T-cell (primary cell): ENCODE measurements around the gene EIF5A. TPM values are rescaled to one million over a fixed set of nuclear protein-coding genes. Genes with fewer than 3 reads are reported as not detected.
A peak's percentile ranks its signal among the peaks of the same experiment; 100 is the strongest.

Experiments used
- ATAC-seq, 4 experiments: fragments of 200-7000 bp in 3 of 4; fragments of 150-1000 bp in 1 of 4; cut with Tn5 transposase; replicated peaks in 1 of 4; 1 replicate in 3 of 4; 2 replicates in 1 of 4; pipeline ENCODE4 v1.10.0; 2021; ENCODE audit warnings: moderate library complexity in 3 of 4, mild to moderate bottlenecking in 2 of 4, moderate number of reproducible peaks in 1 of 4
- CTCF ChIA-PET, 2 donors: fragments of 300-600 bp; sonication (Branson Sonifier 250); formaldehyde crosslinking; loops; one replicate each; lab custom pipeline; 2022; ENCODE audit warnings: antibody characterized with exemption in 2 of 2; lab: Charles Lee
- POLR2A ChIA-PET, 2 donors: fragments of 300-600 bp; sonication (Branson Sonifier 250); formaldehyde crosslinking; loops; one replicate each; lab custom pipeline; 2022; ENCODE audit warnings: antibody characterized with exemption in 2 of 2; lab: Charles Lee
- DNase-seq, 35 experiments: peaks; one replicate each; pipeline versions ENCODE4 v3.0.0 to v3.0.0-alpha.2; 2013 to 2023
- H3K27ac ChIP-seq: one replicate; pipeline ENCODE4 v1.5.1; 2013; ENCODE audit warnings: low read length
- H3K27me3 ChIP-seq, 2 experiments: replicated peaks in 1 of 2; 1 replicate in 1 of 2; 2 replicates in 1 of 2; pipeline versions ENCODE4 v1.6.1 to v1.7.0; 2013; ENCODE audit warnings: low read length in 1 of 2, mixed read lengths in 1 of 2; ENCODE audit not compliant: control insufficient read depth in 2 of 2, insufficient read depth in 2 of 2; ENCODE audit errors: extremely low read depth in 1 of 2
- H3K36me3 ChIP-seq, 2 donors: 1 replicate in 1 of 2; 2 replicates in 1 of 2; pipeline versions ENCODE4 v1.6.1 to v1.7.0; 2013; ENCODE audit warnings: low read length in 1 of 2; ENCODE audit not compliant: control insufficient read depth in 2 of 2, insufficient read depth in 1 of 2; ENCODE audit errors: extremely low read depth in 1 of 2
- H3K4me1 ChIP-seq, 2 experiments: 1 replicate in 1 of 2; 2 replicates in 1 of 2; pipeline versions ENCODE4 v1.6.1 to v1.7.0; 2013; ENCODE audit warnings: low read length in 2 of 2, mixed read lengths in 1 of 2; ENCODE audit not compliant: insufficient read depth in 2 of 2, control insufficient read depth in 1 of 2; ENCODE audit errors: extremely low read depth in 1 of 2
- H3K4me3 ChIP-seq, 2 donors: 1 replicate in 1 of 2; 2 replicates in 1 of 2; pipeline versions ENCODE4 v1.5.1 to v1.7.0; 2013; ENCODE audit warnings: mild to moderate bottlenecking in 2 of 2, low read length in 1 of 2, moderate library complexity in 1 of 2; ENCODE audit not compliant: control insufficient read depth in 1 of 2; ENCODE audit errors: extremely low read depth in 1 of 2
- H3K9me3 ChIP-seq: 2 replicates; pipeline ENCODE4 v1.7.0; 2013
- H3K27ac Mint-ChIP-seq, 2 donors: one replicate each; pipeline ENCODE4 v1.8.0; 2020 to 2021; ENCODE audit warnings: mild to moderate bottlenecking in 2 of 2, mixed read lengths in 2 of 2
- H3K27me3 Mint-ChIP-seq, 2 donors: one replicate each; pipeline ENCODE4 v1.8.0; 2021 to 2022; ENCODE audit warnings: mixed read lengths in 2 of 2
- H3K36me3 Mint-ChIP-seq: one replicate; pipeline ENCODE4 v1.8.0; 2021; ENCODE audit warnings: mixed read lengths
- H3K4me1 Mint-ChIP-seq, 3 donors: one replicate each; pipeline ENCODE4 v1.8.0; 2020 to 2022; ENCODE audit warnings: mixed read lengths in 3 of 3, mild to moderate bottlenecking in 1 of 3
- H3K4me3 Mint-ChIP-seq, 3 donors: one replicate each; pipeline ENCODE4 v1.8.0; 2020 to 2022; ENCODE audit warnings: mild to moderate bottlenecking in 3 of 3, mixed read lengths in 3 of 3, moderate library complexity in 3 of 3
- H3K9me3 Mint-ChIP-seq, 3 donors: one replicate each; pipeline ENCODE4 v1.8.0; 2020 to 2022; ENCODE audit warnings: mixed read lengths in 3 of 3
- WGBS: methylation state at CpG from one replicate; pipeline ENCODE4 v1.1.5; 2013; ENCODE audit warnings: missing lambda C conversion rate; ENCODE audit not compliant: insufficient coverage; 5-methylcytosine and 5-hydroxymethylcytosine counted together
- total RNA-seq, 35 experiments: library from RNA in 6 of 35; stranded (reverse) in 6 of 35; fragments of 120-200 nt in 1 of 35; gene quantifications; one replicate each; pipeline versions ENCODE4 v1.2.1 to v1.2.4 and lab custom pipeline; 2013 to 2026

The EIF5A gene
- total RNA-seq, 5 donors from 2014 or later (not counting 1 experiment from before 2014, with no cell fraction given) = 286 to 481 (median 306) TPM

- Mint-ChIP-seq H3K9me3 (no peaks in the 10 kb centered on the region), H3K4me1 (peaks cover 29 to 43% (median 37%) of the 10 kb centered on the region in 3 donors), H3K36me3 (peaks cover 4% of the 10 kb centered on the region), H3K4me3 (peak overlapping the region in 2 of 3 donors; percentile 83 to 94), H3K27me3 (no peaks in the 10 kb centered on the region), H3K27ac (no peak overlapping the region)
- Histone ChIP-seq H3K27ac (no peak overlapping the region), H3K4me1 (peaks cover 11 to 46% of the 10 kb centered on the region in 2 experiments), H3K36me3 (peaks cover 15 to 42% of the 10 kb centered on the region in 2 donors), H3K27me3 (no peaks in the 10 kb centered on the region), H3K9me3 (no peaks in the 10 kb centered on the region), H3K4me3 (no peak overlapping the region)
- DNase-seq (no peak), ATAC-seq (no peak)
- CTCF ChIA-PET = no interaction called here
- 94% methylated on average over 11 of the region's 17 CpGs for WGBS
- POLR2A ChIA-PET = no interaction called here
Observed at GRCh38 chr17:7327501-7327900, 20.1 kb downstream of the EIF5A start.

DNA sequence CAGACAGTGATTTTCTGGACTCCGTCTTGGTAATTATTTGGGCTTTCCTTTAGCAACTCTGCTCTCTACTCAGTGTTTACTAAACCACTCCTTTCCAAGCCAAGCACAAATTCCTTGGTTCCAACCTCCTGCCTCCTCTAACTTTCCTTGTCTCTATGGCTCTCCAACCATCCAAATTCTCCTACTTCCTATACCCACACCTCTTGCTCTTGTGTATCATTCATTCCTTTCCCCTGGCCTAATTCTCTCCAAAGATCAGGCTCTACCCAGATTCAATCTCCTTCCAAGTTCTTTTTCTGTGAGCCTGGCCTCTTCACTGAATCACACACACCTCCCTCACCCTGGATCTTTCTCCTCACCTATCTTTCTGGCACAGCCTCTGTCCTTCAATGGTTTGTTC lies 20.6 kb downstream of the EIF5A start:
- ChIA-PET POLR2A (interaction anchor here in 1 of 2 donors (0.6 kb wide), 1 partner anchor 9 kb away, joined by 3 read pairs; no protein-coding TSS in a partner anchor), CTCF (interaction anchor here in 1 of 2 donors (1.0 kb wide), 1 partner anchor 8 kb away, joined by 3 read pairs; the partner anchor contains the start of gene ACAP1)
- no peaks in the 10 kb centered on the region for H3K9me3 ChIP-seq
- ATAC-seq (no peak), DNase-seq (no peak)
- Mint-ChIP-seq H3K4me3 (peak overlapping the region; percentile 83 to 95 (median 94)), H3K4me1 (peaks cover 34 to 47% (median 42%) of the 10 kb centered on the region in 3 donors), H3K36me3 (peaks cover 2% of the 10 kb centered on the region), H3K27me3 (no peaks in the 10 kb centered on the region), H3K27ac (peak overlapping the region; percentile 85 to 86), H3K9me3 (no peaks in the 10 kb centered on the region)
- H3K4me3 ChIP-seq = no peak overlapping the region
- H3K27ac ChIP-seq = peak overlapping the region; percentile 16
- WGBS = 100% methylated on average over 1 of the region's 1 CpG
- H3K36me3 ChIP-seq = peaks cover 13 to 37% of the 10 kb centered on the region in 2 donors
- H3K4me1 ChIP-seq = peaks cover 11 to 50% of the 10 kb centered on the region in 2 experiments
- no peaks in the 10 kb centered on the region for H3K27me3 ChIP-seq

GRCh38 chr17:7328840-7329373 lies 21.5 kb downstream of the EIF5A start, which contains the start of gene NEURL4:
Gene NEURL4, minus strand, starts transcription at chr17:7329335. Its CDS starts 23 bp downstream, at chr17:7329312.
- Histone ChIP-seq H3K9me3 (no peaks in the 10 kb centered on the region), H3K4me1 (peaks cover 11 to 56% of the 10 kb centered on the region in 2 experiments), H3K27me3 (no peaks in the 10 kb centered on the region), H3K36me3 (peaks cover 9 to 28% of the 10 kb centered on the region in 2 donors), H3K4me3 (peak within 1 kb of the TSS; percentile 92 to 99), H3K27ac (peak within 1 kb of the TSS; percentile 90)
- WGBS = under 1% methylated on average over 42 of the region's 50 CpGs
- CTCF ChIA-PET = interaction anchor here (0.9 to 1.6 kb wide), 7 partner anchors 8 to 358 kb away, joined by 3 to 8 read pairs (median 6); partner anchors contain the start of genes ACAP1 (in 1 of the 2), GPS2 (in 1 of the 2), TMEM102 (in 1 of the 2) and TP53 (in 1 of the 2)
- Mint-ChIP-seq H3K4me1 (peaks cover 42 to 51% (median 47%) of the 10 kb centered on the region in 3 donors), H3K27ac (peak within 1 kb of the TSS; percentile 98), H3K9me3 (no peaks in the 10 kb centered on the region), H3K36me3 (peaks cover 2% of the 10 kb centered on the region), H3K4me3 (peak within 1 kb of the TSS; percentile 94 to 95 (median 94)), H3K27me3 (no peaks in the 10 kb centered on the region)
- DNase-seq = peak in 6 of 35 experiments; percentile 14 to 56 (median 22)
- POLR2A ChIA-PET = interaction anchor here (0.6 to 1.3 kb wide), 2 partner anchors 8 to 254 kb away, joined by 3 to 5 read pairs; partner anchors contain the start of gene MPDU1 (in 1 of the 2)
- ATAC-seq = peak; percentile 65 to 73 (median 68)

DNA sequence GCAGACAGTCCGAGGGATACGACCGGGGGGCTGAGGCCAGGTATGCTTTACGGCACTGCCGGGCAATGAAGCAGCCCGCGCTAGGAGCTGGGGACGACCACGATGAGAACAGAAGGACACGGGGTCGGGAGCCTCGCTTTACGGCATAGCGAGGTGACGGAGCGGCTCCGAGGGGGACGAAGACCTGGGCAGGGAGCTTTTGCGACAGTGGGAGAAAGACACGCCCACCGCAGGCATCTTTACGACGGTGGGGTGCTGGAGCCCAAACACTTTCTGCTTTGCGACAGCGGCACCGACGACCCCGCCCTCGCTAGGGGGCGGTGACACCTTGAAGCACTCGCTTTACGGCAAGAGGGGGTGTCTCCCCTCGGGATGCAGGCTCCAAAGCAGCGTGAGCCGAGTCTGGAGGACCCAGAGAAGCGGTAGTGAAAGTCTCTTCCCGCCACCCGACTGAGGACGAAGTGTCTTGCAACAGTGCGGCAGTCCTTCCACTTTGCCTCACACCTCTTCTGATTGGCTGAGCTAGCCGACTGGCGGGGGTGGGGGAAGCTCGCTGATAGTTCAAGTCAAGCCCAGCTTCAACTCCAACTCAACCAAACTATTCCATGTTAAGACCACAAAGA lies 22.1 kb downstream of the EIF5A start:
- H3K36me3 Mint-ChIP-seq = peaks cover 2% of the 10 kb centered on the region
- H3K4me1 Mint-ChIP-seq = peaks cover 44 to 48% (median 45%) of the 10 kb centered on the region in 3 donors
- H3K4me3 Mint-ChIP-seq = peak overlapping the region; percentile 94 to 95 (median 94)
- H3K9me3 ChIP-seq = no peaks in the 10 kb centered on the region
- H3K27ac Mint-ChIP-seq = peak overlapping the region; percentile 98
- no peaks in the 10 kb centered on the region for H3K9me3 Mint-ChIP-seq
- H3K4me1 ChIP-seq = peaks cover 11 to 56% of the 10 kb centered on the region in 2 experiments
- peak overlapping the region; percentile 92 to 99 for H3K4me3 ChIP-seq
- H3K27ac ChIP-seq = peak overlapping the region; percentile 90
- ChIA-PET POLR2A (interaction anchor here (0.5 to 1.3 kb wide), 8 partner anchors 13 to 275 kb away, joined by 3 to 7 read pairs (median 4); partner anchors contain the start of genes MPDU1 (in 1 of the 2) and TMEM102 (in 1 of the 2)), CTCF (interaction anchor here in 1 of 2 donors (0.5 to 1.6 kb wide), 15 partner anchors 9 to 357 kb away, joined by 3 to 8 read pairs (median 3); partner anchors contain the start of genes GABARAP, GPS2, POLR2A and TMEM102)
- ATAC-seq (peak; percentile 66 to 80 (median 71)), DNase-seq (peak; percentile 91 to 99 (median 96))
- 0% methylated on average over 38 of the region's 43 CpGs for WGBS
- no peaks in the 10 kb centered on the region for H3K27me3 Mint-ChIP-seq
- H3K36me3 ChIP-seq = peaks cover 9 to 23% of the 10 kb centered on the region in 2 donors
- H3K27me3 ChIP-seq = no peaks in the 10 kb centered on the region

- ATAC-seq (peak; percentile 66 to 77 (median 70)), DNase-seq (peak; percentile 57 to 85 (median 73))
- WGBS = 3% methylated on average over 28 of the region's 34 CpGs
- CTCF ChIA-PET = interaction anchor here in 1 of 2 donors (0.6 to 1.6 kb wide), 14 partner anchors 9 to 357 kb away, joined by 3 to 8 read pairs (median 4); partner anchors contain the start of genes GABARAP, GPS2, POLR2A and TMEM102
- no peaks in the 10 kb centered on the region for H3K27me3 Mint-ChIP-seq
- Histone ChIP-seq H3K9me3 (no peaks in the 10 kb centered on the region), H3K4me3 (peak overlapping the region; percentile 92 to 99), H3K4me1 (peaks cover 11 to 60% of the 10 kb centered on the region in 2 experiments), H3K27ac (peak overlapping the region; percentile 90), H3K27me3 (no peaks in the 10 kb centered on the region), H3K36me3 (peaks cover 5 to 20% of the 10 kb centered on the region in 2 donors)
- peak overlapping the region; percentile 98 for H3K27ac Mint-ChIP-seq
- no peaks in the 10 kb centered on the region for H3K36me3 Mint-ChIP-seq
- no peaks in the 10 kb centered on the region for H3K9me3 Mint-ChIP-seq
- H3K4me3 Mint-ChIP-seq = peak overlapping the region; percentile 94 to 95 (median 94)
- peaks cover 42 to 54% (median 51%) of the 10 kb centered on the region in 3 donors for H3K4me1 Mint-ChIP-seq
- POLR2A ChIA-PET = interaction anchor here (0.5 to 1.3 kb wide), 8 partner anchors 13 to 274 kb away, joined by 3 to 7 read pairs (median 4); partner anchors contain the start of genes MPDU1 (in 1 of the 2) and TMEM102 (in 1 of the 2)
Observed at GRCh38 chr17:7329997-7330637, 22.7 kb downstream of the EIF5A start.
